ENCODE measurements around the gene SYT8.

SYT8 gene

GRCh38 chr11:1830322-1831223 is 4.2 kb upstream of the SYT8 start:
- Histone ChIP-seq H3K9me3 (ENCODE audit: low read length) (no peaks in the 10 kb centered on the region), H3K4me1 (ENCODE audit: insufficient read depth, low read length, severe bottlenecking) (no peaks in the 10 kb centered on the region), H3K27me3 (ENCODE audit: insufficient read depth, low read length) (no peaks in the 10 kb centered on the region; the same call in 1 of the 2 replicates)

GRCh38 chr11:1831338-1832210 is 3.2 kb upstream of the SYT8 start:
- no peak overlapping the region for H2AFZ ChIP-seq (ENCODE audit: low read length)
- H3K27ac ChIP-seq (ENCODE audit: low read depth, low read length, poor library complexity, severe bottlenecking) = no peak overlapping the region
- H3K4me2 ChIP-seq (ENCODE audit: low read length) = no peak overlapping the region
- no peaks in the 10 kb centered on the region for H3K9me2 ChIP-seq (ENCODE audit: low read depth, low read length)
- TF ChIP-seq EZH2 (IDR thresholded peaks at IDR 0.05; ENCODE audit: borderline replicate concordance, low read length) (no peak), CTCF (IDR thresholded peaks at IDR 0.05; ENCODE audit: low read length) (no peak)
- H3K79me2 ChIP-seq (ENCODE audit: insufficient read depth, low read length) = no peaks in the 10 kb centered on the region
- H3F3A ChIP-seq (ENCODE audit: insufficient read depth, low read length) = no peaks in the 10 kb centered on the region
- H3K27me3 ChIP-seq (ENCODE audit: insufficient read depth, low read length) = no peaks in the 10 kb centered on the region; the same call in 1 of the 2 replicates
- no peaks in the 10 kb centered on the region for H3K36me3 ChIP-seq (ENCODE audit: insufficient read depth, low read length)
- no peak overlapping the region for H3K4me3 ChIP-seq (ENCODE audit: low read depth, low read length, poor library complexity, severe bottlenecking)
- H3K4me1 ChIP-seq (ENCODE audit: insufficient read depth, low read length, severe bottlenecking) = no peaks in the 10 kb centered on the region
- H3K9ac ChIP-seq (ENCODE audit: low read length) = no peak overlapping the region
- no peaks in the 10 kb centered on the region for H4K20me1 ChIP-seq (ENCODE audit: insufficient read depth, low read length)
- no peaks in the 10 kb centered on the region for H3K9me3 ChIP-seq (ENCODE audit: low read length)

More at GRCh38 chr11:1830322-1831223, 4.2 kb upstream of the SYT8 start:
- Histone ChIP-seq H3K79me2 (ENCODE audit: insufficient read depth, low read length) (no peaks in the 10 kb centered on the region), H2AFZ (ENCODE audit: low read length) (no peak overlapping the region), H3K4me3 (ENCODE audit: low read depth, low read length, poor library complexity, severe bottlenecking) (no peak overlapping the region), H3K27ac (ENCODE audit: low read depth, low read length, poor library complexity, severe bottlenecking) (no peak overlapping the region), H3K4me2 (ENCODE audit: low read length) (no peak overlapping the region), H4K20me1 (ENCODE audit: insufficient read depth, low read length) (no peaks in the 10 kb centered on the region), H3F3A (ENCODE audit: insufficient read depth, low read length) (no peaks in the 10 kb centered on the region), H3K36me3 (ENCODE audit: insufficient read depth, low read length) (no peaks in the 10 kb centered on the region), H3K9ac (ENCODE audit: low read length) (no peak overlapping the region), H3K9me2 (ENCODE audit: low read depth, low read length) (no peaks in the 10 kb centered on the region)
- TF ChIP-seq CTCF (IDR thresholded peaks at IDR 0.05; ENCODE audit: low read length) (no peak), EZH2 (IDR thresholded peaks at IDR 0.05; ENCODE audit: borderline replicate concordance, low read length) (no peak)

GRCh38 chr11:1832211-1832919 is 2.4 kb upstream of the SYT8 start:
- H3K79me2 ChIP-seq (ENCODE audit: insufficient read depth, low read length) = no peaks in the 10 kb centered on the region
- no peaks in the 10 kb centered on the region for H3K9me3 ChIP-seq (ENCODE audit: low read length)
- no peak overlapping the region for H3K27ac ChIP-seq (ENCODE audit: low read depth, low read length, poor library complexity, severe bottlenecking)
- no peak overlapping the region for H3K9ac ChIP-seq (ENCODE audit: low read length)
- H3K4me3 ChIP-seq (ENCODE audit: low read depth, low read length, poor library complexity, severe bottlenecking) = no peak overlapping the region
- H4K20me1 ChIP-seq (ENCODE audit: insufficient read depth, low read length) = no peaks in the 10 kb centered on the region
- H3K4me1 ChIP-seq (ENCODE audit: insufficient read depth, low read length, severe bottlenecking) = no peaks in the 10 kb centered on the region
- no peaks in the 10 kb centered on the region for H3K36me3 ChIP-seq (ENCODE audit: insufficient read depth, low read length)
- no peak overlapping the region for H3K4me2 ChIP-seq (ENCODE audit: low read length)
- no peaks in the 10 kb centered on the region; the same call in 1 of the 2 replicates for H3K27me3 ChIP-seq (ENCODE audit: insufficient read depth, low read length)
- no peaks in the 10 kb centered on the region for H3F3A ChIP-seq (ENCODE audit: insufficient read depth, low read length)
- TF ChIP-seq EZH2 (IDR thresholded peaks at IDR 0.05; ENCODE audit: borderline replicate concordance, low read length) (no peak), CTCF (IDR thresholded peaks at IDR 0.05; ENCODE audit: low read length) (peak; percentile 84)
- no peaks in the 10 kb centered on the region for H3K9me2 ChIP-seq (ENCODE audit: low read depth, low read length)
- H2AFZ ChIP-seq (ENCODE audit: low read length) = no peak overlapping the region

Data from OCI-LY1 (cell line).